Measurements from ENCODE around the gene PRSS33. TPM values are rescaled to one million over a fixed set of nuclear protein-coding genes. Genes with fewer than 3 reads are reported as not detected.
A peak's percentile ranks its signal among the peaks of the same experiment; 100 is the strongest.

The PRSS33 gene
- total and polyA plus RNA-seq, 9 of the 15 experiments (the other 6 are each of a cell fraction or from before 2014, with no cell fraction given): not detected

- no peak for TF ChIP-seq BCLAF1 (IDR thresholded peaks at IDR 0.05; ENCODE audit: borderline replicate concordance in 1 of 2, control insufficient read depth in 1 of 2, low read depth in 2 of 2, low read length in 1 of 2)
- no peak for TF ChIP-seq TCF15 (CRISPR knock-in tag; IDR thresholded peaks at IDR 0.05)
Observed at GRCh38 chr16:2783581-2784357, 3.6 kb downstream of the PRSS33 start (continued).

- H4K20me1 ChIP-seq (replicated peaks; ENCODE audit: control insufficient read depth, insufficient read depth, low read length): no peaks in the 10 kb centered on the region
- peak overlapping the region in 1 of 2 experiments; percentile 43; a peak in 2 of 4 replicates for H3K9ac ChIP-seq (ENCODE audit: insufficient read depth in 1 of 2, low read depth in 2 of 2, low read length in 2 of 2)
- no TSS peak for BruUV-seq (replicated peaks)
- 66% methylated on average over 17 of the region's 20 CpGs for WGBS (ENCODE audit: insufficient coverage, low coverage, missing lambda C conversion rate)
- H3K36me3 ChIP-seq (ENCODE audit: control insufficient read depth, insufficient read depth, low read length): peaks cover under 1% of the 10 kb centered on the region; the same call in 1 of the 3 replicates
- intact Hi-C loops (cut with micrococcal nuclease) (no loop called here), in situ Hi-C loops (cut with MboI) (no loop called here)
- H3K27ac ChIP-seq (ENCODE audit: extremely low read depth, low read depth, low read length): no peak overlapping the region
- no peak overlapping the region for H2AFZ ChIP-seq (ENCODE audit: low read depth, low read length)
- H3K9me1 ChIP-seq (ENCODE audit: control insufficient read depth, insufficient read depth, low read length): no peaks in the 10 kb centered on the region
- ATAC-seq: no peak
- POLR2A ChIA-PET: interaction anchor here (0.6 to 2.4 kb wide), 3 partner anchors 8 to 29 kb away, joined by 3 to 10 read pairs (median 8); no protein-coding TSS in a partner anchor
- DNase-seq (ENCODE audit: extremely low read depth in 1 of 4, low spot score in 3 of 4): no peak
- no peak overlapping the region for H3K4me2 ChIP-seq (ENCODE audit: insufficient read depth, low read length)
- H3K79me2 ChIP-seq (ENCODE audit: control insufficient read depth, insufficient read depth, low read length): peaks cover 9% of the 10 kb centered on the region
- H3K4me3 ChIP-seq: no peak overlapping the region
- H3K27me3 ChIP-seq (ENCODE audit: control insufficient read depth in 2 of 2, insufficient read depth in 2 of 2, low read length in 2 of 2): peaks cover 0 to 3% of the 10 kb centered on the region in 2 experiments; a peak in 2 of 5 replicates
- no peak for FAIRE-seq
- CTCF ChIA-PET (ENCODE audit: low intra/inter-chr PET ratio): no interaction called here
- no peaks in the 10 kb centered on the region for H3K9me3 ChIP-seq (replicated peaks; ENCODE audit: control insufficient read depth, insufficient read depth, low read depth, low read length)
- peaks cover 4 to 47% of the 10 kb centered on the region in 2 experiments; a peak in 4 of 5 replicates for H3K4me1 ChIP-seq (replicated peaks in 1 of 2; ENCODE audit: control insufficient read depth in 2 of 2, insufficient read depth in 2 of 2, low read length in 2 of 2)
- TF ChIP-seq SMC3 (conservative IDR thresholded peaks at IDR 0.05; ENCODE audit: insufficient read depth, low read depth, low read length) (no peak), POLR2G (IDR thresholded peaks at IDR 0.05; ENCODE audit: low read depth, low read length) (no peak), ZNF232 (CRISPR knock-in tag; IDR thresholded peaks at IDR 0.05) (no peak), BCOR (IDR thresholded peaks at IDR 0.05) (peak; percentile 30; the same call in 1 of the 2 replicates), KDM1A (IDR thresholded peaks at IDR 0.05) (0 out of 4 replicates have a peak, but pooled peaks of 1 of the 2 experiments have one; percentile 14), POLR2AphosphoS5 (IDR thresholded peaks at IDR 0.05; ENCODE audit: control insufficient read depth, insufficient read depth, low read depth, low read length) (no peak), PHF8 (IDR thresholded peaks at IDR 0.05; ENCODE audit: borderline replicate concordance, low read length) (no peak), TBP (optimal IDR thresholded peaks at IDR 0.05; ENCODE audit: low read depth, low read length) (no peak), TRIM24 (IDR thresholded peaks at IDR 0.05) (no peak), HNRNPH1 (optimal IDR thresholded peaks at IDR 0.05; ENCODE audit: low read depth, low read length) (no peak), HMGXB4 (CRISPR knock-in tag; IDR thresholded peaks at IDR 0.05) (no peak)
Observed at GRCh38 chr16:2782583-2783351, 4.6 kb downstream of the PRSS33 start.

Measured in K562 (cell line).